ENCODE measurements around the gene DDX28.

- TF ChIP-seq, protein P1, sequence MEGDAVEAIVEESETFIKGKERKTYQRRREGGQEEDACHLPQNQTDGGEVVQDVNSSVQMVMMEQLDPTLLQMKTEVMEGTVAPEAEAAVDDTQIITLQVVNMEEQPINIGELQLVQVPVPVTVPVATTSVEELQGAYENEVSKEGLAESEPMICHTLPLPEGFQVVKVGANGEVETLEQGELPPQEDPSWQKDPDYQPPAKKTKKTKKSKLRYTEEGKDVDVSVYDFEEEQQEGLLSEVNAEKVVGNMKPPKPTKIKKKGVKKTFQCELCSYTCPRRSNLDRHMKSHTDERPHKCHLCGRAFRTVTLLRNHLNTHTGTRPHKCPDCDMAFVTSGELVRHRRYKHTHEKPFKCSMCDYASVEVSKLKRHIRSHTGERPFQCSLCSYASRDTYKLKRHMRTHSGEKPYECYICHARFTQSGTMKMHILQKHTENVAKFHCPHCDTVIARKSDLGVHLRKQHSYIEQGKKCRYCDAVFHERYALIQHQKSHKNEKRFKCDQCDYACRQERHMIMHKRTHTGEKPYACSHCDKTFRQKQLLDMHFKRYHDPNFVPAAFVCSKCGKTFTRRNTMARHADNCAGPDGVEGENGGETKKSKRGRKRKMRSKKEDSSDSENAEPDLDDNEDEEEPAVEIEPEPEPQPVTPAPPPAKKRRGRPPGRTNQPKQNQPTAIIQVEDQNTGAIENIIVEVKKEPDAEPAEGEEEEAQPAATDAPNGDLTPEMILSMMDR (conservative IDR thresholded peaks at IDR 0.05; ENCODE audit: low read depth, low read length) = no peak
- TF ChIP-seq EZH2 (IDR thresholded peaks at IDR 0.05; ENCODE audit: borderline replicate concordance, low read depth, low read length, poor library complexity, severe bottlenecking) = no peak
These were observed 43.7 kb upstream of the DDX28 start for GRCh38 chr16:68066763-68067162.
